AG09319 (cell line): ENCODE measurements around the gene MMP1.

Experiments
- DNase-seq: peaks from one replicate; pipeline ENCODE4 v3.0.0-alpha.2; 2010; ENCODE audit warnings: low read depth; ENCODE audit errors: extremely low read depth
- CTCF ChIP-seq: IDR thresholded peaks from 2 replicates; pipeline ENCODE4 v1.5.1; 2011; ENCODE audit warnings: low read depth, mild to moderate bottlenecking, inconsistent platforms, low read length, moderate library complexity

Gene MMP1

GRCh38 chr11:102780491-102780918 lies 17.5 kb downstream of the MMP1 start, which contains the start of gene MMP10:
MMP10 (minus strand) TSS chr11:102780628; CDS start chr11:102780591, 37 bp downstream.
- TF ChIP-seq CTCF: peak; percentile 60
- no peak for DNase-seq

GRCh38 chr11:102776454-102776853 lies 21.5 kb downstream of the MMP1 start:
- no peak for DNase-seq
- no peak for TF ChIP-seq CTCF

- TF ChIP-seq CTCF: no peak
- DNase-seq: no peak
Measured at GRCh38 chr11:102773386-102773785, 24.6 kb downstream of the MMP1 start.

GRCh38 chr11:102771351-102771750 lies 26.6 kb downstream of the MMP1 start:
- no peak for DNase-seq
- TF ChIP-seq CTCF: no peak

GRCh38 chr11:102770191-102770590 lies 27.8 kb downstream of the MMP1 start:
- DNase-seq: no peak
- no peak for TF ChIP-seq CTCF

- no peak for DNase-seq
- no peak for TF ChIP-seq CTCF
Measured at GRCh38 chr11:102767800-102768199, 30.2 kb downstream of the MMP1 start.

- DNase-seq: no peak
- no peak for TF ChIP-seq CTCF
Measured at GRCh38 chr11:102763440-102763839, 34.5 kb downstream of the MMP1 start.
